H9 (cell line): ENCODE results near the gene PFKP. TPM values are rescaled to one million over a fixed set of nuclear protein-coding genes. Genes with fewer than 3 reads are reported as not detected.

ENCODE experiments used
- DNase-seq: peaks from one replicate; pipeline ENCODE4 v3.0.0-alpha.2; 2017
- H2AFZ ChIP-seq: one replicate; pipeline ENCODE4 v1.6.1; 2013; ENCODE audit warnings: mild to moderate bottlenecking, low read length, control low read depth, moderate library complexity
- H2AK5ac ChIP-seq: 2 replicates; pipeline ENCODE4 v1.6.1; 2013; ENCODE audit warnings: low read length, control low read depth, mixed read lengths; ENCODE audit not compliant: insufficient read length
- H2BK120ac ChIP-seq: one replicate; pipeline ENCODE4 v1.6.1; 2013; ENCODE audit warnings: low read depth, mild to moderate bottlenecking, low read length, control low read depth, inconsistent platforms; ENCODE audit not compliant: poor library complexity, severe bottlenecking
- H2BK12ac ChIP-seq: 2 replicates; pipeline ENCODE4 v1.6.1; 2013; ENCODE audit warnings: low read length, control low read depth, mixed read lengths, low read depth; ENCODE audit not compliant: insufficient read length
- H2BK15ac ChIP-seq: 2 replicates; pipeline ENCODE4 v1.6.1; 2013; ENCODE audit warnings: low read depth, low read length, control low read depth
- H2BK20ac ChIP-seq: one replicate; pipeline ENCODE4 v1.6.1; 2013; ENCODE audit warnings: low read depth, mild to moderate bottlenecking, low read length, control low read depth, inconsistent platforms; ENCODE audit not compliant: poor library complexity, severe bottlenecking
- H2BK5ac ChIP-seq: 2 replicates; pipeline ENCODE4 v1.6.1; 2013; ENCODE audit warnings: low read length, control low read depth, mixed read lengths; ENCODE audit not compliant: insufficient read length
- H3K14ac ChIP-seq: 2 replicates; pipeline ENCODE4 v1.6.1; 2013; ENCODE audit warnings: low read length, control low read depth; ENCODE audit not compliant: insufficient read depth
- H3K18ac ChIP-seq: 2 replicates; pipeline ENCODE4 v1.6.1; 2013; ENCODE audit warnings: low read depth, mild to moderate bottlenecking, mixed read lengths, low read length, control low read depth; ENCODE audit not compliant: insufficient read length
- H3K23ac ChIP-seq: 2 replicates; pipeline ENCODE4 v1.6.1; 2013; ENCODE audit warnings: low read length, control low read depth, mixed read lengths, low read depth; ENCODE audit not compliant: insufficient read length
- H3K23me2 ChIP-seq: 2 replicates; pipeline ENCODE4 v1.6.1; 2013; ENCODE audit warnings: low read depth, mild to moderate bottlenecking, mixed read lengths, low read length, control low read depth; ENCODE audit not compliant: insufficient read length, poor library complexity, severe bottlenecking
- H3K27ac ChIP-seq: 2 replicates; pipeline ENCODE4 v1.5.1; 2013; ENCODE audit warnings: low read length, control low read depth, mixed read lengths, low read depth; ENCODE audit not compliant: insufficient read length
- H3K27me3 ChIP-seq: 2 replicates; pipeline ENCODE4 v1.6.1; 2013; ENCODE audit warnings: low read length, control low read depth, inconsistent platforms; ENCODE audit not compliant: insufficient read depth
- H3K4ac ChIP-seq: 2 replicates; pipeline ENCODE4 v1.6.1; 2013; ENCODE audit warnings: low read depth, mild to moderate bottlenecking, control low read depth, inconsistent platforms, low read length, moderate library complexity
- H3K4me1 ChIP-seq: 2 replicates; pipeline ENCODE4 v1.6.1; 2013; ENCODE audit warnings: low read length, control low read depth, inconsistent platforms; ENCODE audit not compliant: insufficient read depth
- H3K4me2 ChIP-seq: 2 replicates; pipeline ENCODE4 v1.6.1; 2013; ENCODE audit warnings: low read length, control low read depth, mixed read lengths; ENCODE audit not compliant: insufficient read length, insufficient read depth
- H3K56ac ChIP-seq: 2 replicates; pipeline ENCODE4 v1.6.1; 2013; ENCODE audit warnings: low read depth, mild to moderate bottlenecking, mixed read lengths, low read length, control low read depth; ENCODE audit not compliant: insufficient read length
- H3K79me1 ChIP-seq: 2 replicates; pipeline ENCODE4 v1.6.1; 2013; ENCODE audit warnings: low read depth, mild to moderate bottlenecking, moderate library complexity, low read length, control low read depth, inconsistent platforms; ENCODE audit not compliant: insufficient read depth, poor library complexity, severe bottlenecking
- H3K79me2 ChIP-seq: 2 replicates; pipeline ENCODE4 v1.6.1; 2013; ENCODE audit warnings: low read length, control low read depth, inconsistent platforms; ENCODE audit not compliant: insufficient read depth
- H3K9ac ChIP-seq: 2 replicates; pipeline ENCODE4 v1.6.1; 2013; ENCODE audit warnings: low read length, control low read depth, mixed read lengths; ENCODE audit not compliant: insufficient read length; ENCODE audit errors: extremely low read depth
- H3K9me3 ChIP-seq: one replicate; pipeline ENCODE4 v1.6.1; 2013; ENCODE audit warnings: low read depth, low read length, inconsistent platforms; ENCODE audit not compliant: control insufficient read depth
- H3T11ph ChIP-seq: one replicate; pipeline ENCODE4 v1.6.1; 2013; ENCODE audit warnings: mild to moderate bottlenecking, low read length, control low read depth, inconsistent platforms
- H4K20me1 ChIP-seq: one replicate; pipeline ENCODE4 v1.6.1; 2013; ENCODE audit not compliant: control insufficient read depth, insufficient read length, insufficient read depth
- H4K5ac ChIP-seq: 2 replicates; pipeline ENCODE4 v1.6.1; 2013; ENCODE audit warnings: low read depth, mild to moderate bottlenecking, mixed read lengths, low read length, control low read depth; ENCODE audit not compliant: insufficient read length
- H4K8ac ChIP-seq: replicated peaks from 2 replicates; pipeline ENCODE4 v1.6.1; 2013; ENCODE audit warnings: low read length, control low read depth, mixed read lengths, low read depth; ENCODE audit not compliant: insufficient read length
- H4K91ac ChIP-seq: 2 replicates; pipeline ENCODE4 v1.6.1; 2013; ENCODE audit warnings: low read depth, mild to moderate bottlenecking, moderate library complexity, mixed read lengths, low read length, control low read depth; ENCODE audit not compliant: insufficient read length
- H3K27ac Mint-ChIP-seq, 3 experiments: 2 replicates in 2 of 3; 3 replicates in 1 of 3; pipeline ENCODE4 v1.8.0; 2020 to 2021; ENCODE audit warnings: mixed read lengths in 3 of 3, mild to moderate bottlenecking in 1 of 3, moderate library complexity in 1 of 3
- H3K27me3 Mint-ChIP-seq: 2 replicates; pipeline ENCODE4 v1.8.0; 2021; ENCODE audit warnings: low read depth, mild to moderate bottlenecking, moderate library complexity, mixed read lengths
- H3K36me3 Mint-ChIP-seq, 3 experiments: 2 replicates in 2 of 3; 3 replicates in 1 of 3; pipeline ENCODE4 v1.8.0; 2020 to 2021; ENCODE audit warnings: low read depth in 3 of 3, mixed read lengths in 3 of 3; ENCODE audit not compliant: insufficient read depth in 1 of 3
- H3K4me1 Mint-ChIP-seq, 2 experiments: 2 replicates each; pipeline ENCODE4 v1.8.0; 2020; ENCODE audit warnings: mixed read lengths in 2 of 2
- H3K4me3 Mint-ChIP-seq, 2 experiments: 2 replicates in 1 of 2; 3 replicates in 1 of 2; pipeline ENCODE4 v1.8.0; 2020 to 2021; ENCODE audit warnings: mild to moderate bottlenecking in 2 of 2, mixed read lengths in 2 of 2, moderate library complexity in 1 of 2
- H3K9me3 Mint-ChIP-seq, 2 experiments: 2 replicates in 1 of 2; 3 replicates in 1 of 2; pipeline ENCODE4 v1.8.0; 2020; ENCODE audit warnings: mild to moderate bottlenecking in 2 of 2, mixed read lengths in 2 of 2, moderate library complexity in 1 of 2
- CTCF ChIP-seq: fragments of 200-600 bp; sonication (generic); conservative IDR thresholded peaks from 3 replicates; pipeline ENCODE4 v1.8.0; 2021; ENCODE audit warnings: antibody characterized with exemption, mild to moderate bottlenecking
- WGBS: extraction: QIAGEN DNeasy Blood & Tissue Kit; methylation state at CpG from one replicate; pipeline ENCODE4 v1.1.7; 2013; ENCODE audit warnings: missing lambda C conversion rate, low lambda C conversion rate, mixed read lengths; ENCODE audit not compliant: insufficient read length; ENCODE audit errors: extremely low coverage; 5-methylcytosine and 5-hydroxymethylcytosine counted together
- total RNA-seq: library from RNA; stranded (reverse); gene quantifications from 2 replicates; pipeline ENCODE4 v1.2.1, GENCODE V29; 2021

Gene PFKP
- total RNA-seq, 1 experiment from 2014 or later, result 145 TPM

GRCh38 chr10:3100093-3100792 is 32.9 kb downstream of the PFKP start:
- Histone ChIP-seq H3K23ac (no peak overlapping the region), H2AK5ac (no peak overlapping the region), H4K5ac (no peak overlapping the region), H3K27me3 (no peaks in the 10 kb centered on the region), H2BK15ac (no peak overlapping the region), H3K27ac (no peak overlapping the region), H3K79me1 (peaks cover 5% of the 10 kb centered on the region), H2BK12ac (no peak overlapping the region), H4K20me1 (no peaks in the 10 kb centered on the region), H3K4me1 (no peaks in the 10 kb centered on the region; the same call in 1 of the 2 replicates), H4K8ac (no peak overlapping the region), H2AFZ (no peak overlapping the region), H2BK20ac (no peak overlapping the region), H2BK5ac (no peak overlapping the region), H3K56ac (no peak overlapping the region), H3K4ac (no peak overlapping the region), H2BK120ac (no peak overlapping the region), H3K79me2 (peaks cover 3% of the 10 kb centered on the region; the same call in 1 of the 2 replicates), H3K9me3 (no peaks in the 10 kb centered on the region), H3K18ac (no peak overlapping the region), H4K91ac (no peak overlapping the region), H3K9ac (no peak overlapping the region), H3T11ph (no peak overlapping the region), H3K14ac (no peak overlapping the region), H3K4me2 (no peak overlapping the region), H3K23me2 (no peaks in the 10 kb centered on the region)
- no peak for TF ChIP-seq CTCF
- Mint-ChIP-seq H3K9me3 (no peaks in the 10 kb centered on the region), H3K4me1 (peaks cover 13 to 28% of the 10 kb centered on the region in 2 experiments), H3K36me3 (peaks cover 37 to 60% (median 59%) of the 10 kb centered on the region in 3 experiments), H3K27me3 (no peaks in the 10 kb centered on the region; the same call in 1 of the 2 replicates), H3K4me3 (no peak overlapping the region; a peak in 1 of 5 replicates), H3K27ac (peak overlapping the region in 2 of 3 experiments; percentile 25 to 50; a peak in 4 of 7 replicates)
- WGBS, result no CpG with 5 or more reads among the region's 19 CpGs
- no peak for DNase-seq
